Fibroblast of skin of abdomen (primary cell): ENCODE data around the gene ADGRF3.
"Not testable (repeated sequence)": the region's sequence is repeated elsewhere in the genome, so short reads cannot be mapped to it uniquely, and the experiment has no call there.

Experiments
- DNase-seq: peaks from one replicate; pipeline ENCODE4 v3.0.0-alpha.2; 2013

ADGRF3 gene

DNA sequence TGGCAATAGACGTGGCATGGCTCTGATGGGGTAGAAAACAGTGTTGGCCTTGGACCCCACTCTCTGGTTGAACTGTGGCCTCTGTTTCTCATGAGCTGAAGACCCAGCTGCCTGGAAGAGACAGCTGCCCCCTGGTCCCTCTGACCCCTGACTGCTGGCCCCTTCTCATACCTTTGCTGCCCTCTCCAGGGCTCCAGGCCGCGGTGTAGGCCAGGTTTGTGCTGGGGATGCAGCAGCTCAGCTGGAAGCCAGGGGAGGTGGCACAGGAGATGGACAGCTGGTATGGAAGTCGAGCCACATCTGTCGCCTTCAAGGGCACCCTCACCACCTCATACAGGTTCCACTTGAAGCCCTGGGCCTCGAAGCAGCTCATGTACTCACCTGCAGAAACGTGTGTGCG, 32.3 kb downstream of the ADGRF3 start:
- DNase-seq, result no peak

DNA sequence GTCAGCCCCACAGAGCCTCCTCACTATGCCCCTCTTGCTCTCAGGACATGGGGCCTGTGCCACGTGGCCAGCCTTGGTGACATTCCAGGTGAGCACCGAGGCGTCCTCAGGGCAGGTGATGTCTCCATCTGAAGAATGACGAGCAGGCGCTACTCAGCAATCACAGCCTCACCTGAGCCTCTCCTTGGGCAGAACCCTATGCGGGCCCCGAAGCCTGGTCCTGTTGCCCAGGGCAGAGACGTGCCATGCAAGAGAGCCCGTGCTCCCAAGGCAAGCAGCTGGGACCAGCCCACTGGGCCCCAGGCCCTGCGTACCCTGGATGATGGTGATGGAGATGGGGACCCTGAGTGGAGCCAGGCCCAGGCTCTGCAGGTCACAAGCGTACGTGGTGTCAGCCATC, 33.1 kb downstream of the ADGRF3 start:
- no peak for DNase-seq

DNA sequence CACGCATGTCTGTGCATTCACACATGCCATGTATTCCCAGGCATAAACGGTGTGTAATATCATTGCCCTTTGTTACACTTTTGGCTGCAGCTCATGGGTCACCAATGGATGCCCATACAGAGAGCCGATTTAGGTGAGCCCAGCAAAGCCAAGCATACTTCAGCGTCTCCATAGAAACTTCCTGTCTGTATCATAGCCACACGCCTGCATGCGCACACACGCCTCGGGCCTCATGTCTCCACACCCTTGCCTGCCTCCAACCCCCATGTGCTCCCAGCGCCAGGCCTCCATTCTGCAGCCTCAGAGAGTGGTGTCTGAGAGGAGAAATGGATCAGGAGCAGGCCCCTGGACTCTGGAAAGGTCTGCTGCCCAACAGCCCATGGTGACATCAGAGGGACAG, 34.1 kb downstream of the ADGRF3 start:
- no peak for DNase-seq

DNA sequence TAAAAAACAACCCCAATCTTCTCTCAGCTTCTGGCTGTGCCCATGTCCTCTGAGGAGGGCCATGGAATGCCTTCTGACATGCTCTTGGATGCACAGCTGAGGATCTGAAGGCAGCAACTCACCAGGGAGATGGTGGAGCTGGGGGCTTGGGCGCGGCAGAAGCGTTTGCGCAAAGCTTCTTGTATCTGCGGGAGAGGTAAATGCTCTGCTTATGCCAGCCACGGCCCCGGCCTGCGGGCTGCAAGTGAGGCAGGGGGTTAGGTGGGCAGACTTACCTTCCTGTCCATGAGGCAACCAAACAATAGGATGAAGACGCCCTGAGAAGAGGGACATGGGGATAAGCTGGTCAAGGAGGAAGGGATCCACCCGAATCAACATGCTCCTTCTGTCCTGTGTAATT, 36.7 kb downstream of the ADGRF3 start:
- DNase-seq, result no peak

DNA sequence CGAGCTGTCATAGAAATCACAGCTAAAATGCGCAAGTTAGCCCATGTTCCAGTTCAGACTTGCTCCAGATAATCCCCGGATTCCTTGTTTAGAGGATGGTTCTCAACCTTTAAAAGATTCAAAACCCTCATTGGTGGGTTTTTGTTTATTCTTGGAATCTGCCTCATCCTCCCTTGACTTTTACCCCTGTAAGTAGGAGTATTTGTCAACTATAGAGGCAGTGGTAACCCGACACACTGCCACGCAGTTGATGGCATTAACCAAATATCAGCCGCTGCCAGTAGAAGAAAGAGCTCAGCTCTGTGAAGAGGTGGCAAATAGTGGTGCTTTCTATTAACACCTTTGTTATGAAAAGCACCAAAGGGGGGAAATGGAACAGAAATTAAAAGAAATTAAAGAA, 41.0 kb downstream of the ADGRF3 start:
- no peak for DNase-seq

DNA sequence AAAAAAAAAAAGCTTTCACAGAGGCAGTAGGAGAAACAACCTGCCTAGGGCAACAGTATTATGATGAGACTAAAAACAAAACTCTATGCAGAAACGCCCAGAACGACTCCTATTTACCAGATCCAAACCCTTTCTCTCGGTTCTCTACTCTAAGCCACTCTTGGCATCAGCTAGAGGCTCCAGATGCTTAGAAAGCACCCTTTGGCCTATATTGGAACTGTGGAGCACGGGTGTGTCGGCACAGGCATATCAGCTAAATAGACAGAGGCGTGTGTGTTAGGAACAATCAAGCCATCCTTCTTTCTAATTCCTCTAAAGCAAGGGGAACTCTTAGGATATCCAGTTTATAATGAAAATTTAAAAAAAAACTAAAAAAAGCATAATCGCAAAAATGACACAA, 41.5 kb downstream of the ADGRF3 start:
- DNase-seq, result not testable (repeated sequence)

DNA sequence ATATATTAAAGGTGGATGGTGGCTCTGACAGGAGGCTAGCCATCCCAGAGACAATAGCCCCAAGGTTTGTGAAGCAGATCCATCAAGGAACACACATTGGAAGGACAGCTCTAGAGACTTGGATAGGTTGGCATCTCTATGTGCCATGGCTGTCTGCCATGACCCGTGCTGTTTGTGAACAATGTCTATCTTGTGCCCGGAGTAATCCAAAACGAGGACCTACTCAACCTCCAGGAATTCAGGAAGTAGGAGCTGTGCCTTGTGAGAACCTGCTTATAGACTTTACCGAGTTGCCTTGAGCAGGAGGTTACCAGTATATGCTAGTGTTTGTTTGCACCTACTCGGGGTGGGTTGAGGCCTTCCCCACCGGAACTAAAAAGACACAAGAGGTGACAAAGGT, 43.7 kb downstream of the ADGRF3 start:
- no peak for DNase-seq

DNA sequence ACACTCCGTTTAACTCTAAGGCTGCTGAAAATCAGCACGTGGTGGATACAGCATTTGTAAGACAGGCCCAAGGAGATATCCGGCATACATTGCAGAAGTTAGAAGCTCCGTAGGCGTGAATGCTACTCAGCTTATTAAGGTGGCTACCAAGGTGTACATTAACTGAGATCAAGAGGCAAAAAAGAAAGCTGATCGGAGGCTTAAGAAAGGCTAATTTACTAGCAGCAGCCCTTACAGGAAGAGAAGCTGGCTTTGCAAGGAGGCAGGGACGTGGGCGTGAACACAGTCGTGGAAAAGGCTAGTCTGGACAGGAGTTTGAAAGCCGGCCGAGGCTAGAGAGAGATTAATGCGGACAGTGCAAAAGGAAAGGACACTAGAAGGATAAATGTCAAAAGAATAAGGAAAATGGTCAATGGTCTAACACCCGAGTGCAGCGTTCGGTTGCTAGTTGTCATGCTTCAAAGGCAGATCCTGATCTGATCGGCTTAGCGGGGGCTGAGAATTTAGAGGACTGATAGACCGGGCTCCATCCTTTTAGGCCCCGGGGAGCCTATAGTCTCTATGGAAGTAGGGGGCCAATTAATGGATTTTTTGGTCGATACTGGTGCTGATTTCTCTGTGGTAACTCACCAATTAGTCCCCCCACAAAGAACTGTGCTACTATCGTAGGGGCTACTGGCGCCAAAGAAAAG, 46.2 kb downstream of the ADGRF3 start:
- peak; percentile 22 for DNase-seq

DNA sequence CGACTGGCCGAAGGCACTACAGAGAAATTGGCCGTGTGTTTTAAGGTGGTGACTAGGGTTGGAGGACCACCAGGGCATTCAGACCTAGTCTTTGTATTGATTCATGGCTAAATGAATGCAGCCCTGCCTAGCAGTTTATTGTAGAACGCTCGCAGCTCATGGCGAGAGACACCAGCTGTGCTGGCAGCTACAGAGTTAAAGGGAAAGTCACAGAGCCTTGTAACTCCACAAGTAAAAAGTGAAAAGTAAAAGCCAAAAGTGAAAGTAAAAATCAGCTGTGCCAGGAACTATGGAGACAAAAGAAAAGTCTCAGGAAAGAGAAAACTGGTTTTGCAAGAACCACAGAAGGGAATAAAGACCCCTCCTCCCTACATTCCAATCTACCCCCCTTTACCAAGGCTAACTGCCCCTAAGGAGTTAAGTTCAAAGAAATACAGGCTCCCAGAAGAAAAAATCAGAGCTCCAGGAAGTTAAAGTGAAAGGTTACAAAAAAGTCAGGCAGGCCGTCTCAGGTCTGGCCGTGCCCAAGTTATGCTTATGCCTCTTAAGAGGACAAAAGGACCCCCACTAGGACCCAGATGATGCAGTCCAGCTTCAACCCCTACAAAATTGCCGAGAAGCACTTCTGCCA, 47.0 kb downstream of the ADGRF3 start:
- DNase-seq, result peak; percentile 67

DNA sequence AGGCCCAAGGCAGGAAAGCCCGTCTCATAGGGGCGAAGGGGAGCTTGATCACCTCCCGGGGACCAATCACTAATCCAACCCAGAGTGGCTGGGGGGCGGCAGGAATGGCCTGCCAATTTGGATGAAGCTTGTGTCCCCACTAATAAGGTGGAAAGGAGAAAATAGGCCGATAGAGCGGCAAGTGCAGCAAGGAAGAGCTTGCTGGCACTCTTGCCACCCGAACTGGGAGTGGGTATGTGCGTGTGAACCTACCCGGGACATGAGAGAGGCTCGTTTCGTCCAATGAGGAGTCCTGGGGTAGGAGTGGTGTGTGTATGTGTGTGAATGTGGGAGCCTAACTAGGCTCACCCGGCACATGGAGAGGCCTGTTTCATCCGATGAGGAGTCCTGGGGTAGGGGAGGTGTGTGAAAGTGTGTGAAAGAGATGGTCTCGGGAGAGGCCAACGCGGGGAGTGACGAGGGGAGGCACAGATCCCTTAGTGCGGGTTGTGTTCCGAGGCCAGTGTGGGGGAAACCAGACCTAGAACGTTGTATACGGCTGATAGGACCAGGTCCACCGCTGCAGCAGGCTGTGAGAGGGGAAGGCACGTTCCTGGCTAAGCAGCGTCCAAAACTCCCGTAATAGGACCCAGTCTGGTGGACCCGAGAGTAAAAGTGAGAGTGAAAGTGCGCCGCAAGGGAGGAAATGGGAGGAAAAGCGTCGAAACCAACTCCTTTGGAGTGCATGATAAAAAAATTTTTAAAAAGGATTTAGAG, 47.8 kb downstream of the ADGRF3 start:
- peak; percentile 48 for DNase-seq

DNA sequence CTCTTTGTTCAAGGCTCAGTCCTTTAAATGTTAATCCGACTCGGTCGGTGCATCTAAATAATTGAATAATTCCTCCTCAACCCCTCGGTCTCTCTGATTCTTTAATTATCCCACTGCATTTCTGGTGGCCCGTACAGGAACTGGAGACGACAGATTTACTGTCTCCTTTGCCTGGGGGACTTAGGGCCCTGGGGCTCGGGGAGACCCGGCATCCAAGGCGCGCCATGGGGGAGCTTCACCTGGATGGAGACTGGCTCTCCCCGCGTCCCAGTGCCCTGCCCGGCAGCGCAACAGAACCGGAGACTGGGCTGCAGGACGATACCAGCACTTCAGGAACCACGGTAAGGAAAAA, 48.3 kb downstream of the ADGRF3 start:
- DNase-seq, result no peak

DNA sequence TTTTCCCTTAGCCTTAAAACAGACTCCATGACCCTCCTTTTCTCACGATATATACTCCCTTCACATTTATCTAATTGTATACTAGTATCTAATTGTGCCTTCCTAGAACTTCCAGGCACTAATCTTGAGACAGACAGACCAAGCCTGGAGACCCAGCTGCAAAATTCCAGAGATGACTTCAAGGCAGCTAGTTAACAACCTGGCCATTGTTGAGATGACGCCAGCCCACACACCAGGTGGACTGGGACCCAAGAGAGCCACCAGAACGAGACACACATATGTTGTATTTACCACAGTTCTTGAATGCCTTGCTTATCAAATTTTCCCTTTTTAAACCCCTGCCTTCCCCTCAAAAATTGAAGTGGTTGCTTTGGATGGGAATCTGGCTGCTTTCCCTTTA, 49.5 kb downstream of the ADGRF3 start:
- no peak for DNase-seq

DNA sequence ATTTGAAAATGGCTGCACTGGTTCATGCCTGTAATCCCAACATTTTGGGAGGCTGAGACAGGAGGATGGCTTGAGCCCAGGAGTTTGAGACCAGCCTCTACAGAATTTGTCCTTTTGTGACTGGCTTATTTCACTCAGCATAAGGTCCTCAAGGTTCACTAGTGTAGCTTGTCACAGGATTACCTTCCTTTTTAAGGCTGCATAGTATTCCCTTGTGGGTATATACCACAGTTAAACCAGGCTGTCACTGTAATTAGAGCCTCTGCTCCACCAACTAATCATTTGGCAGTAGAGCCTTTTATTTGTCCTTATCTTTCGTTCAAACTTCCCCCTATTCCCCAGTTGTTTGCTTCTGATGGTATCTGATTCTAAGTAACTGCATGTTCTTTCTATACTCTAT, 51.1 kb downstream of the ADGRF3 start:
- no peak for DNase-seq

DNA sequence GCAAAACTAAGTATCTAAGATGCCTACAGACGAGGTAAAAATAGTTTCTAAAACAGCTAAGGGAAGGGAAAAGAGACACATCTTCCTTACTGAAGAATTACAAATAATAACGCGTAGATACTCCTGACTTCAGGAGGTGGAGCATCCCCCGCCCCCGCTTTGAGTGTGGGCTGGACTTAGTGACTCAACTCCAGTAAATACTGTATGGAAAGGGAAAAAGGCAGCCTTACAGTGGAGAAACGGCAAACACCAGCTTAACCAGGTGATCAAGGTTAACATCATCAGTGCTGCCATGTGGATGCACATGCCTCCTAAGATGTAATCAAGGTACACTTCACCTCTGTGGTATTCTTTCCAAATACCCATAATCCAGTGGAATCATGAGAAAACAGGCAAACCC, 53.9 kb downstream of the ADGRF3 start:
- DNase-seq, result peak; percentile 13

DNA sequence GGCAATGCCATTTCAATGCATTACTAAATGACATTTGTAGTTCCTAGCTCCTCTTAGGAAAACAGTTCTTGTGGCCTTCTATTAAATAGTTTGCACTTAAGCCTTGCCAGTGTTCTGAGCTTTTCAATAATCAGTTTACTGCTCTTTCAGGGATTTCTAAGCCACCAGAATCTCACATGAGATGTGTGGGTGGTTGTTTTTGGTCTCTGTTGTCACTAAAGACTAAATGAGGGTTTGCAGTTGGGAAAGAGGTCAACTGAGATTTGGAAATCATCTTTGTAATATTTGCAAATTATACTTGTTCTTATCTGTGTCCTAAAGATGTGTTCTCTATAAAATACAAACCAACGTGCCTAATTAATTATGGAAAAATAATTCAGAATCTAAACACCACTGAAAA, 56.6 kb downstream of the ADGRF3 start:
- no peak for DNase-seq

DNA sequence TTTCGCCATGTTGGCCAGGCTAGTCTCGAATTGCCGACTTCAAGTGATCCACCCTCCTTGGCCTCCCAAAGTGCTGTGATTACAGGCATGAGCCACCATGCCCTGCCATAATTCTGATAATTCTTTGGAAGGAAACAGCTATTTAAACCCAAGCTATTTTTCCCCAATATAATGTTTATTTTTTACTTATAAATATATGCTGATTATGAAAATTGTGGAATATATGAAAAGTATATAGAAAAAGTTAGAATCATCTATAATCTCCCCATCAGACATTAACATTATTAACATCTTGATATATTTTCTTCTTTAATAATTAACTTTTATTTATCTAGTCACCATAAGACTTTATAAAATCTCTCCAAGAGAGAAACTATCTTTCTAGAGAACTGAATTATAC, 60.7 kb downstream of the ADGRF3 start:
- DNase-seq, result no peak

DNA sequence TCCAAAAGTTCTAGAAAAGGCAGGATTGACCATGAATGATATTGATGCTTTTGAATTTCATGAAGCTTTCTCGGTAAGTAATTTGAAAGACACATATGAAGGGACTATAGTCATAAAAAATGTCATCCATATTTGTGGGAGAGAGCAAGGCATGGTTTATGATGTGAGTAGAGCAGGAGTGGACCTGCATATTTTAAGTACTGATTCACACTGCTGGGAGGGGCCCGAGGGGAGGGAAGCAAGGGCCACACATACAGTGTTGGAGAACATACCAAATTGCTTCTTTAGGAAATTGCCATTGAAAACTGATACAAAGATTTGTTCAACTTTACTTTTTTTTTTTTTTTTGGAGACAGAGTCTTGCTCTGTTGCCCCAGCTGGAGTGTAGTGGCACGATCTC, 62.5 kb downstream of the ADGRF3 start:
- DNase-seq, result peak; percentile 54

DNA sequence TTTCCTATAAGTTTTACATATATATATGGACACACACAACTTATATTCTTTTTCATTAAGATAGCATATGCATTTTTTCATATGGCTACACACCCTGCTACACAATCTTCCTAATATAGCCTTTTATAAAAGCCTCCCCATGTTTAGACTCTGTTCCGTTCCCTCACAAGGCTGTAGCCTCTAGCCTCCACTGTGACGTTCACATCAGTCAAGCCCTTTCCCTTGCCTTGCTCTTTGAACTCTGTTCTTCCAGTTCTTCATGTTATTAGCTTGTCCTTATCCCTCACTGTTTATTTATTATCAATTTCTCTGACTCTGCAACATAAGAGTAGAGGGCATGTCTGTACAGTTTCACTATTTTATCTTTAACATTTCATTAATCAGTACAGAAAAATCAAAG, 63.0 kb downstream of the ADGRF3 start:
- no peak for DNase-seq

DNA sequence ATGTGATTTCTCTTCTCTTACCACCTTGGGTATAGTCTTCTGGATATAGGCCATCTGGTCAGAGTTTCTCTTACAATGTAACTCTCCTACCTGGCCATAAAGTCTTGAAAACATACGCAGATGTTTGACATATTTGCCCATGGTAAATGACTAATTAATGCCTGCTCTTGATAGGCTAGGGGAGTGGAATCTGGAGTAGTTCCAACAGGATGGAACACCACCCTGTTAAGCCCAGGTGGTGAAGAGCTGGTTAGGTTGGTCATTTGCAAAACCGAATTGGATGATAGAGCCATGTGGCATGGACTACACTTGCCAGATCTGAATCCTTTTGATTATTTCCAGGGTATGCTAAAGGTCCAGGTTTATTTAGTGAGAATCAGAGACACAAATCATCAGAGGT, 65.4 kb downstream of the ADGRF3 start:
- no peak for DNase-seq

DNA sequence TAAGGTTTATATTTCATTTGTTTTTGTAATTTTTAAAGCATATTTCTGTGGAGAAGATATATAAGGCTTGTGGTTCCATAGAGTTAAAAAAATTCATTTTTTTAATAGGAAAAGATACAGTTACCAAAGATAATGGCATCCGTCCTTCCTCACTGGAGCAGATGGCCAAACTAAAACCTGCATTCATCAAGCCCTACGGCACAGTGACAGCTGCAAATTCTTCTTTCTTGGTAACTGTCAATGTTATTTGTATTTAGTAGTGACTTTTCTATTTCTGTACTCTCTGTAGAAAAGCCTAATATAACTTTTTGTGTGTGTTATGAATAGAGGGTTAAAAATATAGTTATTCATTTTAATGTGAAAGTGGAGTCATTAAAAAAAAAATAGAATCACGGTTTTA, 66.7 kb downstream of the ADGRF3 start:
- no peak for DNase-seq

DNA sequence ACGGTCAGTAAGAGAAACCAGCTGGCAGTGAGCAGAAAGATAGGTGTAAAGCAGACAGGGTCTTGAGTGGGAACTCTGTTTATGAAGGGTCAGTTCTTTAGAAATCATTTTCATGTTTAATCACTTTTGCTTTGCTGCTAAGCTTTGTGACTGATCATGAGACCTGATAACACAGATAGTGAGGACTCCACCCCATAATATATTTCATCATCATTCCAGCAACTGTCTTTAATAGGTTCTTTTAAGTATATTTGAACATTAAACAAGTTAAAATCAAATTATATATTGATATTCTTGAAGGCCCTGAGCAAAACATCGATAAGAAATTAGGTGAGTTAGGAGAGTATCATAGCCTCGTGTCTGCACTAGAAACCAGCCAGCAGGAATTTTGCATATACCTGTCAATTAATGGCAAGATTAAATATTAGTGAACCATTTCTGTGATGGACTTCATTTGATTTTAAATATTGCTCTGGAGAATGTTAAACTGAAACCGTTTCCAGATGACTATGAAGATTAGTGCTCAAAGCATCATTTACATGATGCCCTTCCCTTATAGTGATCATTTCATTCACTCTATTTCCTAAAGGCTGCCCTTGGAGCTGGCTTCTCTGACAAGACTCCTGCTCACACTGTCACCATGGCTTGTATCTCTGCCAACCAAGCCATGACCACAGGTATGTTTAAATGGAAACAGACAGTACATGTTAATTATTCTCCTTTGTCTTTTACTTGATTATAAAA, 69.9 kb downstream of the ADGRF3 start:
- DNase-seq, result no peak

DNA sequence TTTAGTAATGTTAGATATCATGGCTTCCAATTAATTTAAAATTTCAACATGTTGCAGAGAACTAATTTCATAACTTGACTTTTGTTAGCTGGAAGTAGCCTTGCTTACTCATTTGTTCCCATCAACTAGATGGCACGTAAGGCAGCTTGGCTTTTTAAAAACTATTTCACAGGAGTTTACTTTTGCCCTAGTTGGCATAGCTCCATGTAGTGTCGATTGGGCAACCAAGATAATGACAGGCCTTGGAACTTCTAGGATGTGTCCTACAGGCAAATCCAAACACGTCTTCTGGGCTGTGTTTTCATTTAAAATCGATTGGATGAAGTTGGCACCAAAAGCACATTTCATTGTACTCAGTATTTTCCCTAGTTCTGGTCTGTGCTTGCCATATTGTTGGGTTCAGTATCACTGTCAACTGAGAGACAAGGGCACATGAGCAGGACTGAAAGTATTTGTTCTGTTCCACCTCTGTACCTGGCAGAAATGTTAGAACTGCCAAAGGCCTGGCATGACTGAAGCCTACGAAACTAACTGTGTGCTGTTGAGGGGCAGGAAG, 72.5 kb downstream of the ADGRF3 start:
- DNase-seq, result peak; percentile 51

DNA sequence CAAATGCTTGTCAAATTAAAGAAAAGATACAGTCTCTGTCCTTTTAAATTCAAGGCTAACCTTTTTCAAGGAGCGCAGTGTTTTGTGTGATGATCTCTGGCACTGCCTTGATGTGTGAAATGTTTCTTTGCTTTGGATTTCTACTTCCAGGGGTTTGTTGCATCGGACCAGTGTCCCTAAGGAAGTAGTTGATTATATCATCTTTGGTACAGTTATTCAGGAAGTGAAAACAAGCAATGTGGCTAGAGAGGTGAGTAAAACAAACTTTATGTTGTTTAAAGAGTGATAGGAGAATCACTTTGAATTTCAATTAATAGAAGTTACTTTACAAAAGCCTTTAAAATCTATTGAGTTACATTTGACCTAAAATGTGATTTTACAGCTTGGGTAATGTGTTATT, 73.1 kb downstream of the ADGRF3 start:
- DNase-seq, result peak; percentile 47
